ENCODE measurements around the gene TSPAN4.

The TSPAN4 gene

DNA sequence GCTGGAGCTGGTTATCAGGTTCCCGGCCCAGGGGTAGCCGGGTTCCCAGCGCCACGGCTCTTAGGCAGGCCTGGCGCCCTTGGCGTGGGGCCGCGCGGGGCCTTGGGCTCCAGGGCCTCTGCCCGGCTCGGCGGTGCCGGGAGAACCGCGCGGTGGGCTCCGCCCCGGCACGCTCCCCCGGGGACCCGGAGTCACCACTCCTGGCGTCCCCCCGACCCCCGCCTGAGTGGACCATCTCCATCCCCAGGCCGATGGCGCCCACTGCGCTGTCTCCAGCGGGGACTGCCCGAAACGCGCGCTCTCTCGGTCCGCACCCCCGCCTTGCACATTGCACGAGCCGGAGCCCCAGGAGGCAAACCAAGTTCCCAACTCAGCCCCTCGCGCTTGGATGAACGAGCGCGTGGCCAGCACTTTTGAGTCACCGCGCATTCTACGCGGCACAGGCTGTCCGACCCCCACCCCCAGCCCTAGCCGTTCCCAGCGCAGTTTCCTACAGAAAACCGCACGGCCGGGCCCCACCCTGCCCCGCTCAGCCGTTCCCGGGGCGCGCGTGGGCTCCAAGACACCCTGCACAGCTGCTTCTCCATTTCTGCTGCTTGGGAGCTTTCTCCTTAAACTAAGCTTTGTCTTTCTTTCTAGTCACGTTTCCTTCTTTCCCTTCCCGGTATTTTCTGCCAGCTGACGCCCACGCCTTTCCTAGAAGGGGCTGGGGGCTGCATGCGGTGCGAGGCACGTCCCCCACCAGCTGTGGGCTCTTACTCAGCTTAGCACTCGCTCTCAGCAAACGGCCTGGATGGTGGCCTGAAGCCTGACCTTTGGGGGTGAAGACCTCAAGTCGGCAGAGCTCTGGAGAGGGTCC is 68.6 kb downstream of the TSPAN4 start:
- peak; percentile 37 for DNase-seq (ENCODE audit: low spot score)

DNA sequence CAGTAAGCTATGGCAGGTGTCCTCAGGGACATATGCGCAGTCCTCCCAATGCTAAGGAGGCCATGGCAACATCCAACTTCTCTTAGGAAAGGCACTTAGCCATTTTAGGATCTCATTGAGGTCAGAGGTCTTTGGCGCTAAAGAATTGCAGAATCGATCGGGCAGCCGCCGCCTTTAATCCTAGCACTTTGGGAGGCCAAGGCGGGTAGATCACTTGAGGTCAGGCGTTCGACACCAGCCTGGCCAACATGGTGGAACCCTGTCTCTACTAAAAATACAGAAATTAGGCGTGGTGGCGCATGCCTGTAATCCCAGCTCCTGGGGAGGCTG is 69.2 kb downstream of the TSPAN4 start:
- no peak for DNase-seq (ENCODE audit: low spot score)

DNA sequence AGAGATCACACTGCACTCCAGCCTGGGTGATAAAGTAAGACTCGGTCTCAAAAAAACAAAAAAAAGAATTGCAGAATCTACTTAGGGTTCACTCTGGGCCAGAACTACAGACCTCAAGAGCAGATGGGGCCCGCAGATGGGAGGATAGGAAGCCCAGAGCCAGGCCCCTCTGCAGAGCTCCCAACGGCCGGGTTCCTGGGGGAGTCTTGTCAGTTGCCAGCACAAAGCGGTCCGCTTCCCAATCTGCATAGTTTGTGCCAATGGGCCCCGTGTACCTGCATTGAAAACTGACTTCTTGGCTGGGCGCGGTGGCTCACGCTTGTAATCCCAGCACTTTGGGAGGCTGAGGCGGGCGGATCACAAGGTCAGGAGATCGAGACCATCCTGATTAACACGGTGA is 69.6 kb downstream of the TSPAN4 start:
- no peak for DNase-seq (ENCODE audit: low spot score)

DNA sequence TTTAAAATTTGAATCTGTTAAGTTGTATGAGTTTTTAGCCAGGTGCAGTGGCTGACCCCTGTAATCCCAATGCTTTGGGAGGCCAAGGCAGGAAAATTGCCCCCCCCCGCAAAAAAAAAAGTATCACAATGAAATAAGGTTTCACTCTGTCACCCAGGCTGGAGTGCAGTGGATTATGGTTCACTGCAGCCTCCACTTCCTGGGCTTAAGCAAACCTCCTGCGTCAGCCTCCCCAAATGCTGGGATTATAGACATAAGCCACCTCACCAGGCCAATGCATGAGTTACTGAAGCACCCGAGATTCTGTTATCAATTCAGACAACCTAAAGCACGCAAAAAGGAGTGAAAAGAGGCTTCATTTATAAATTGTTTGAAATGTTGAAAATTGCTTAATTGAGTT is 70.4 kb downstream of the TSPAN4 start:
- DNase-seq (ENCODE audit: low spot score) = no peak

DNA sequence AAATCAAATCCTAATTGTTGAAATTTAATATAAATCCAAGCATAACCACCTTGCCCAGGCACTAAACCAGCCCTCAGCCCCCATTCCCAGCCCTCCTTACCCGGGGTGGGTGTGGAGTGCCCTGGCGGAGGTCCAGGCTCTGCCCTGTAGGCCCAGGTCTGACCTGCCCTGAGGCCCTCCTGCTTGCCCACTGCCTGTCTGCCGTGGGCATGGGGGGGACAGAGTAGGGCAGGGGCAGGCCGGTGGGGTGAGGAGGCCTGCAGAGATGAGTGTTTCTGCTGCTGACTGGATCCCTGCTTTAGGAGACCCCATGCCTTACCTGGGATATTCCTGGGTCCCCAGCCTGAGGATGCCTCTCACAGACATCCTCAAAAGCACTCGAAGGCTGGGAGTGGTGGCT is 71.6 kb downstream of the TSPAN4 start:
- DNase-seq (ENCODE audit: low spot score) = no peak

DNA sequence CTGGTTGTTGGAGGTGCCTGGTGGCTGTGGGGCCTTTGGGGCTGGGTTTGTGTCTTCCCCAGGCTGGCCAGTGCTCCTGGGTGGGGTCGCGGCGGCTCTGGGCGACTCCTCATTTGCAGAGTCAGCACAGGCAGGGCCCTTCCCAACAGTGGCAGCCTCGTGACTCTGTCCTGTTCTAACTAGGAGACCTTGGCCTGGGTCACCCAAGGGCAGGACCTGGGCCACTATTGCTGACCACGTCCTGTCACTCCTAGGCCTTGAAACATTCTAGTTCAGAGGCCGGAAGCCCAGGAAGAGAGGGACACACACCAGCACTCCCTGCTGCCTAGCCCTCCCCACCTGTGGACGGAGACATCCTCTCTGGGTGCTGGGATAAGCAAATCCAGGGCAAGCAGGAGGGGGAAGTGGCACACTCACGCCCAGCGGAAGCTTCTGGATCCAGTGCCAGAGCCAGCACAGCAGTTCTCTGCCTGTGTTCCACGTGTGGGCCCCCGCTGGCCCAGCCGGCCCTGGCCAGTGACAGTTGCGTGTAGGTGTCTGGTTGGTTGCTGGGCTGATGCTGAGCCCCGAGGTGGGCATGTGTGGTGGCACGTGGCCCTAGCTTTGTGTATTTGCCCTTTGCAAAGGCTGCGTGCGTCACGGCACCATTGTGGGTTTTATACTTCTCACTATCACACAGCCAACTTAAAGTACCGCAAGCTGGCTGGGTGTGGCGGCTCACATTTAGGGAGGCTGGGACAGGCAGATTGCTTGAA is 72.3 kb downstream of the TSPAN4 start:
- DNase-seq (ENCODE audit: low spot score) = peak; percentile 81

All from hematopoietic multipotent progenitor cell treated with erythropoietin and hydrocortisone succinate and interleukin-3 and kit ligand, for 15 days (in vitro differentiated cells).